GM04504 (cell line): ENCODE data around the gene KCNK6.
"Not testable (repeated sequence)": the region's sequence is repeated elsewhere in the genome, so short reads cannot be mapped to it uniquely, and the experiment has no call there.

Source experiments
- DNase-seq: peaks from one replicate; pipeline ENCODE4 v3.0.0-alpha.2; 2012; ENCODE audit warnings: low read depth

Gene KCNK6

DNA sequence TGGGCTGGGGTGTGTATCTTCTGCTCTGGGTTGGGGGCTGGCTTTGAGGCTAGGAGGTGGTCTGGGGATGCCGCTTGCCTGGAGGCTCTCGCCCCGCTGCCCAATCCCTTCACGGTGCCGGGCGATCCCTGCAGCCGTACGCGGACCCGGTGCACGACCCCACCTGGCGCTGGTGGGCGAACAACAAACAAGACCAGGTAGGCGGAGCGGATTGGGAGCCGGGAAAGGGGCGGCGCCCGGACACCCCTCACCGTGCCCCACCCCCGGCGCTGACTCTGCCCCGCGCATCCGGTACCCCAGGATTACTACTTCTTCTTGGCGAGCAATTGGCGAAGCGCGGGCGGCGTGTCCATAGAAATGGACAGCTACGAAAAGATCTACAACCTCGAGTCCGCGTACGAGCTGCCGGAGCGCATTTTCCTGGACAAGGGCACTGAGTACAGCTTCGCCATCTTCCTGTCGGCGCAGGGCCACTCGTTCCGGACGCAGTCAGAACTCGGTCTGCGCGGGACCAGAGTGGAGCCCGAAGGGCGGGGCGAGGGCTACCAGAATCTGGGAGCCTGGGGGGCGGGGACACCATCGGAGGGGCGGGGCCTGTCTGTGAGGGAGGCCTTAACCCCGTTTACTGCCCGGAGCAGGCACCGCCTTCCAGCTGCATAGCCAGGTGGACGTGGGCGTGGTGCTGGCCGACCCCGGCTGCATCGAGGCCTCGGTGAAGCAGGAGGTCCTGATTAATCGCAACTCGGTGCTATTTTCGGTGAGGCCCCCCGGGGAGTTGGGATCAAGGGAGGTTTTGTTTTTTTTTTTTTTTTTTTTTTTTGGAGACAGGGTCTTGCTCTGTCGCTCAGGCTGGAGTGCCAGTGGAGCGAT lies 42.7 kb downstream of the KCNK6 start:
- no peak for DNase-seq

DNA sequence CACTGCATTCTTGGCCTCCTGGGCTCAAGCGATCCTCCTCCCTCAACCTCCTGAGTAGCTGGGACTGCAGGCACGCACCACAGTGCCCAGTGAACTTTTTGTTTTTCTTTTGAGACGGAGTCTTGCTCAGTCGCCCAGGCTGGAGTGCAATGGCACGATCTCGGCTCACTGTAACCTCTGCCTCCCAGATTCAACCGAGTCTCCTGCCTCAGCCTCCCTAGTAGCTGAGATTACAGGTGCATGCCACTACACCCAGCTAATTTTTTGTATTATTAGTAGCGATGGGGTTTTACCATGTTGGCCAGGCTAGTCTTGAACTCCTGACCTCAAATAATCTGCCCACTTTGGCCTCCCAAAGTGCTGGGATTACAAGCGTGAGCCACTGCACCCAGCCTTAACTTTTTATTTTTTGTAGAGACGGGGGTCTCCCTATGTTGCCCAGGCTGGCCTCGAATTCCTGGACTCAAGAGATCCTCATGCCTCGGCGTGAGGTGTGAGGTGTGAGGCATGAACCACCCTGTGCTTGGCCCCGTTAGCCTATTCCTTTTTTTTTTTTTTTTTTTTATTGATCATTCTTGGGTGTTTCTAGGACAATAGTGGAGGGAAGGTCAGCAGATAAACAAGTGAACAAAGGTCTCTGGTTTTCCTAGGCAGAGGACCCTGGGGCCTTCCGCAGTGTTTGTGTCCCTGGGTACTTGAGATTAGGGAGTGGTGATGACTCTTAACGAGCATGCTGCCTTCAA lies 43.5 kb downstream of the KCNK6 start:
- not testable (repeated sequence) for DNase-seq

DNA sequence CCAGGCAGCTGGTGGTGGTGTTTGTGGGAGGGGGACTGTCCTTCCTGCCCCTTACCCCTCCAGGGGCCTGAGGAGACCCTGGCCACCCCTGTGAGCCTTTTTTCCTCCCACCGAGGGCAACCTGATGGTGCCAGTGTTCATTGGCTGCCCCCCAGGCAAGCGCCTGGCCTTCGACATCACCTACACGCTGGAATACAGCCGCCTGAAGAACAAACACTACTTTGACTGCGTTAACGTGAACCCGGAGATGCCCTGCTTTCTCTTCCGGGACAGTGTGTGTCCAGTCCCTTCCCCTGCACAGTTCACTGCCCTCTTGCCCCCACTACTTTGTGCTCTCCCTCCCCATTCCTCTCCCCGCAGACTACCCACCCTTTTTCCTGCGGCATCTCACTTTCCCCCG lies 47.4 kb downstream of the KCNK6 start:
- no peak for DNase-seq

DNA sequence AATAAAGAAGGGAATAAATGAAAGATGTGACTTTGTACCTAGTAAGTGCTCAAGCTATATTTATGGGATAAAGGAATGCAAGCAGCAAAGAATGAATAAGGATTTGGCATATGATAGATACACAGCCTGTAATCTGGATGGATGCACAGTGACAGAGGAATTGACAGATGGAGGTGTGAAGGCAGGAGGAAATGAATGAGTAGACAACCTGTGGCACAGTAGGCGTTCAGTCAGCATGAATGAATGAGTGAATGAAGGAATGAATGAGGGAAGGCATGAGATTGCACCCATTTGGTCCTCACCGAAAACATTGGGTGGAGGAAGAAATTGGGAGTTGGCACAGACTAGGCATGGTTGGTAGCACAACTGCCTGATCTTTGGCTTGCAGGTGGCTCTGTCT lies 49.9 kb downstream of the KCNK6 start:
- DNase-seq: no peak

DNA sequence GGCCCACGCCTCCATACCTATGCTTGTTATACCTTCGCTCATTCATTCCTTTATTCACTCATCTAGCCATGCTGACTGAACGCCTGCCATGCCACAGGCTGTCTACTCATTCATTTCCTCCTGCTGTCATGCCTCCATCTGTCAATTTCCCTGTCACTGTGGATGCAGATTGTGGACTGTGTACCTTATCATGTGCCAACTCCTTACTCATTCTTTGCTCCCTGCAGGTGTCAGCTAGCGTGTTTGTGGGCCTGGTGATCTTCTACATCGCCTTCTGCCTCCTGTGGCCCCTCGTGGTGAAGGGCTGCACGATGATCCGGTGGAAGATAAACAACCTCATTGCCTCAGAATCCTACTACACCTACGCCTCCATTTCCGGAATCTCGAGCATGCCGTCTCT lies 50.7 kb downstream of the KCNK6 start:
- DNase-seq: no peak

DNA sequence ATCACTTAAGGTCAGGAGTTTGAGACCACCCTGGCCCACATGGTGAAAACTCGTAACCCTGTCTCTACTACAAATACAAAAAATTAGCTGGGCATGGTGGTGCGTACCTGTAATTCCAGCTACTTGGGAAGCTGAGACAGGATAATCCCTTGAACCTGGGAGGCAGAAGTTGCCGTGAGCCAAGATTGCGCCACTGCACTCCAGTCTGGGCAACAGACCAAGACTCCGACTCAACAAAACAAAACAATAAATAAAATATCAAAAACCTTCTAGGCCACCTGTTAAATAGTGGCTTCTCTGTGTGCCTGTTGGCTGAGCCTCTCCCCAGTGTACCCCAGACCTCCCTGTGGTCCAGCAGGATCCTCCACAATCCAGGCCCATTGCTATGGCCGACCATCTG lies 51.4 kb downstream of the KCNK6 start:
- no peak for DNase-seq

DNA sequence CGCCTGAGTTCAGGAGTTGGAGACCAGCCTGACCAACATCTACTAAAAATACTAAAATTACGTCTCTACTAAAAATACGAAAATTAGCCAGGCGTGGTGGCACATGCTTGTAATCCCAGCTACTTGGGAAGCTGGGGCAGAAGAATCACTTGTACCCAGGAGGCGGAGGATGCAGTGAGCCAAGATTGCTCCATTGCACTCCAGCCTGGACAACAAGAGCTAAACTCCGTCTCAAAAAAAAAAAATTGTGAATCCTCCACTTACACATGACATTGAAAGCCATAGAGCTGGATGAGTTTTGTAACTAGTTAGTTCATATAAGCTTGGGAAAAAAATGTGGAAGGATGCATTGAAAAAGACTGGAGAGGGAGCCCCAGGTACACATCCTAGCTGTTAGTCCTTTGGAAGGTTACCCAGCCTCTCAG lies 54.3 kb downstream of the KCNK6 start:
- no peak for DNase-seq

DNA sequence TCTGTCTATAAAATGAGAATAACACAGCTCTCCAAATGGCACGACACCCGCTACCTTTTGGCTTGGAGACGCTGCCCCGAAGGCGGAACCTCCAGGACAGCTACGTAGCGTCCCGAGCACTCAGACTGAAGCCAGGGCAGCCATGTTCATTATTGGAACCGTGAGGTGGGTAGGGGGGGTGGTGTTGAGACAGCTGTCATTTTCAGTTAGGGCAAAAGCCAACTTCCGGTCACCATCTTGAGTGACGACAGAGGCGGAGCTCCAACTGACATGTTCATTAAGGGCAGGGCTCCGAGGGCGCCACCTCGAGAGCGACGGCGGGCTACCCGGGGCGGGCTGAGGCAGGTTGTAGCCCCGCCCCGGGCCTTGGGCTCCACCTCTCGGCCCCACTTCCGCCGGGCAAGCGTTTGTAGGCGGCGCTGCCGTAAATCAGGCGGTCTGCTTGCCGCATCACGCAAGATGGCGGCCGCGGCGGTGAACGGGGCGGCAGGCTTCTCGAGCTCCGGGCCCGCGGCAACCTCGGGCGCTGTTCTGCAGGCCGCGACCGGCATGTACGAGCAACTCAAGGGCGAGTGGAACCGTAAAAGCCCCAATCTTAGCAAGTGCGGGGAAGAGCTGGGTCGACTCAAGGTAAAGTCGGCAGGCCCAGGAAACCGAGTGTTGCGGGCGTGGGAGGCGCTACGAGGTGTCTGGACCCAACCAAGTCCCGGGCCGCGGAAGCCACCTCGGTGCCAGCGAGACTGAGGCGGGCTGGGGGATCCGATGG lies 54.9 kb downstream of the KCNK6 start, which contains the start of gene PSMD8:
TSS of gene PSMD8 (plus strand) at position 240 of the 766 bp plus-strand sequence. CDS start at position 271, 31 bp downstream.
- peak; percentile 97 for DNase-seq

DNA sequence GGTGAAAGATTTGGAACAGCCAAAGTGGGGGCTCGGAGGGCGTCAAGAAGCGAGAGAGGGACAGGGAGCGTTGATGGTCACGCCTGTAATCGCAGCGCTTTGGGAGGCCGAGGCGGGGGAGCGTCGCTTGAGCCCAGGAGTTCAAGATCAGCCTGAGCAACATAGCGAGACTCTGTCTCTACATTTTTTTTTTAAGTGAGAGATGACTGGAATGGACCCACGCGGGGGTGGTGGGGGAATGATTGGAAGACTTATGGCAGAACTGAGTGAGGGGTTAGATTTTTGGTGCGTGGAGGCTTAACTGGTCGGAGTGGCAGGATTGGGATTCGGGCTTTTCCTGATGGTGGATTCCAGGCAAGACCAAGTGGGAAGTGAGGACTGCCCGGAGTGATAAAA lies 55.5 kb downstream of the KCNK6 start:
- no peak for DNase-seq

DNA sequence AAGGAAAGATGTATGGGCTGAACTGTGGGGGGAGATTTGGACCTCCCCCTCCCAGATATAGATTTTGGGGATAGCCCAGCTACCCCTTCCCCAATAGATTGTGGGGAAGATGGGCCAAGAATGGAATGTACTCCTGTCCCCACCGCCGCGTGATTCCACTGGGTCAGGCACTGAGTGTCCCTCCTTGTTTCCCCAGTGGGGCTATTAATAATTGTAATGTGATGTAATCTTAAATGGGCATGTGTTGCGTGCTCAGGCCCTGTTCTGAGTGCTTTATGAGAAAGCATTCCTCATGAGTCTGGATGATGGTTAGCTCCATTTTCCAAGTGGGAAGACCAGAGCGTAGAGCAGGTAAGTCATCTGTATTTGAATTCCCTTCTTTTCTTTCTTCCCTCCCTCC lies 56.1 kb downstream of the KCNK6 start:
- no peak for DNase-seq

DNA sequence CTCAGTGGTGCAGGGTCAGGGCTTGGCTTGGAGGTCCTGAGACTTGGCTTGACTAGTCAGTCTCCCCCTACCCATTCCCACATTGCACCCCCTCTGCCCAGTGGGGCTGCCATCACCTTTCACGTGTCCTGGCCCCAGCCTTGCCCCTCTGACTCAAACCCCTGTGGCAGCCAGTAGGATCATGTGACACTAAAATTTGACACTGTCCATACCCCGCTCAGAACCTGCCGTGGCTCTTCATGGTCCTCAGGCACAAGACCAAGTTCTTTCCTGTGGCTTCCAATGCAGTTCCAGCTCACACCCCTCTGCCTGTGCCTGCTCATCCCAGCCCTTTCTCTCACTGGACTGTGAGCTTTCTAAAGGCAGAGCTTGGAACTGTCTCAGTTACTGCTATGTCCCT lies 56.9 kb downstream of the KCNK6 start:
- no peak for DNase-seq

DNA sequence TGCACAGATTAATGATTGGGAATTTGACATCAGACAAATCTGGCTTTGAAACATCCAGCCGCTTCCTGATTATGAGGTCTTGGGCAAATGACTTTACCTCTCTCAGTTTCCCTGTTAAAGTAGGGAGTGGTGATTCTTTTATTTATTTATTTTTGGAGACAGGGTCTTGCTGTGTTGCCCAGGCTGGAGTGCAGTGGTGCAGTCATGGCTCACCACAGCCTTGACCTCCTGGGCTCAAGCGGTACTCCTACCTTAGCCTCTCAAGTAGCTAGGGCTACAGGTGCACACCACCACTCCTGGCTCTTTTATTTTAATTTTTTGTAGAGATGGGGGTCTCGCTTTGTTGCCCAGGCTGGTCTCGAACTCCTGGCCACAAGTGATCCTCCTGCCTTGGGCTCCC lies 57.4 kb downstream of the KCNK6 start:
- no peak for DNase-seq

DNA sequence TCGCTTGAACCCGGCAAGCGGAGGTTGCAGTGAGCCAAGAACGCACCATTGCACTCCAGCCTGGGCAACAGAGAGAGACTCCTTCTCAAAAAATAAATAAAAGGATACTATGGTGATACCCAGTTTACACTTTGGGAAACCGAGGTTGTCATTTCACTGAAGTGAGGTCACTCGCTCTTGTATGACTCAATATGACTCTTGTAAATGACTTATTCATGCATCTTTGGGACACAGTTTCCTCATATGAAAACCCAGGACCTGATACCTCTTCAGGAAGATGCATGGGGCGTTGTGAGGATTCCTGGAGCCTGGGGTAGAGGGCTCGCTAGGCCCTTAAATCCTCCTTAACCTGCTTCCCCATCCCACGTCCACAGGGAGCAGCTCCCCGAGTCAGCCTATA lies 59.2 kb downstream of the KCNK6 start:
- no peak for DNase-seq

DNA sequence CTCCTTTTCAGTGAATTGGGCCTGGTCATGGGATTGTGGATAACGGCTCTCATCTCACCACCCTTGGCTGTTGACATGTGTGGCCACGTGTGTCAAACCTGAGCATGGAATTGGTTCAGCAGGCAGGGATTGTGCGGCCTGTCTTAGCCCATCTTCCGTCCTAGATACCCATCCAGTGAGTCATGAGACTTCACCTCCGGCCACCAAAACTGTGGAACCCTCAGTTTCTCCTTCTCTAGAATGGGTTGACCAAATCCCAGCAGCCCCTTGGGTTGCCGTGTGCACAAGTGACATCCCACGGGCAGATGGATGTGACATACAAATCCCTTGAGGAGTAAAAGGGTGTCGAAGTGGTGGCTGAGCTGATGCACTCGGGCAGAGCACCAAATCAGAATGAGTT lies 61.5 kb downstream of the KCNK6 start:
- no peak for DNase-seq
